Peyer's patch (tissue), 4 donors: ENCODE results near the gene SHC2.

ENCODE experiments used
- CTCF ChIP-seq, 6 experiments: fragments of 450-650 bp in 4 of 6; fragments of 200-600 bp in 2 of 6; sonication (generic) in 1 of 6; IDR thresholded peaks; one replicate each; pipeline ENCODE4 v1.5.1; 2017 to 2019; ENCODE audit warnings: antibody characterized with exemption in 6 of 6, mild to moderate bottlenecking in 3 of 6, moderate library complexity in 1 of 6
- POLR2A ChIP-seq, 2 donors: fragments of 450-650 bp; IDR thresholded peaks; one replicate each; pipeline ENCODE4 v1.5.1; 2017; ENCODE audit warnings: antibody characterized with exemption in 2 of 2, mild to moderate bottlenecking in 2 of 2, moderate library complexity in 2 of 2

- no peak for TF ChIP-seq CTCF (IDR thresholded peaks at IDR 0.05)
- no peak for TF ChIP-seq POLR2A (IDR thresholded peaks at IDR 0.05)
Observed at GRCh38 chr19:369876-370275, 91.0 kb downstream of the SHC2 start.
